GM12872 (cell line): ENCODE data around the gene DNM1L.

Experiments used
- CTCF ChIP-seq: IDR thresholded peaks from 3 replicates; pipeline ENCODE4 v1.5.1; 2011; ENCODE audit warnings: low read depth, mild to moderate bottlenecking, low read length, moderate library complexity; ENCODE audit not compliant: insufficient read depth

Gene DNM1L

GRCh38 chr12:32777691-32778175 is 98.6 kb downstream of the DNM1L start:
- TF ChIP-seq CTCF = no peak

GRCh38 chr12:32780071-32780470 is 101.0 kb downstream of the DNM1L start:
- TF ChIP-seq CTCF = no peak

GRCh38 chr12:32783029-32783428 is 103.9 kb downstream of the DNM1L start:
- TF ChIP-seq CTCF = no peak

GRCh38 chr12:32785557-32785956 is 106.5 kb downstream of the DNM1L start:
- no peak for TF ChIP-seq CTCF

- TF ChIP-seq CTCF = no peak
These were observed 109.3 kb downstream of the DNM1L start for GRCh38 chr12:32788405-32788804.

- no peak for TF ChIP-seq CTCF
These were observed 110.3 kb downstream of the DNM1L start for GRCh38 chr12:32789446-32789845.

- no peak for TF ChIP-seq CTCF
These were observed 110.8 kb downstream of the DNM1L start for GRCh38 chr12:32789916-32790315.

GRCh38 chr12:32794281-32794680 is 115.2 kb downstream of the DNM1L start:
- TF ChIP-seq CTCF = no peak
